Uterus (tissue), 2 donors: ENCODE measurements around the gene LTN1.

ENCODE experiments used
- POLR2A ChIP-seq, 2 donors: fragments of 450-650 bp; IDR thresholded peaks; one replicate each; pipeline ENCODE4 v1.6.1; 2016; ENCODE audit warnings: antibody characterized with exemption in 2 of 2, mild to moderate bottlenecking in 1 of 2, moderate library complexity in 1 of 2
- TF ChIP-seq, protein P1 (sequence below), 4 experiments: fragments of 200-600 bp in 2 of 4; fragments of 450-650 bp in 2 of 4; sonication (generic) in 2 of 4; IDR thresholded peaks; one replicate each; pipeline ENCODE4 v1.5.1; 2016 to 2019; ENCODE audit warnings: antibody characterized with exemption in 4 of 4, mild to moderate bottlenecking in 2 of 4, moderate library complexity in 1 of 4

DNA sequence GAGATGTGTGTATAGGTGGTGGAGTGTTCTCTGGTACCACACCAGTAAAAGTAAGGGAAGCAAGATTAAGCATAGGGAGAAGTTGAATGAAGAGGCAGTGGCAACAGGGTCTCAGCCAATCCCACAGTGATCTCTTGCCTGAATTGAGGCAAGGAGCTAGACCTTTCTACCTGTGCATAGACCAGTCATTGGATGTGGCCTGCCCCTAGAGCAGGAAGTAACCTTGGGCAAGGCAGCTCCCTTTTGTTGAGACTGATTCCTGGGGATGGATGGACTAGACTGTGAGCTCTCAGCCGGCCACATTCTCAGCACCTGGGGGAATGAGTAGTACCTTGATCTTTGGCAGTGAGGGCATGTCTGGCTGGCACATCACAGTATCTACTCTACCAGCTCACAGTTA is 38.2 kb upstream of the LTN1 start:
- TF ChIP-seq, protein P1, sequence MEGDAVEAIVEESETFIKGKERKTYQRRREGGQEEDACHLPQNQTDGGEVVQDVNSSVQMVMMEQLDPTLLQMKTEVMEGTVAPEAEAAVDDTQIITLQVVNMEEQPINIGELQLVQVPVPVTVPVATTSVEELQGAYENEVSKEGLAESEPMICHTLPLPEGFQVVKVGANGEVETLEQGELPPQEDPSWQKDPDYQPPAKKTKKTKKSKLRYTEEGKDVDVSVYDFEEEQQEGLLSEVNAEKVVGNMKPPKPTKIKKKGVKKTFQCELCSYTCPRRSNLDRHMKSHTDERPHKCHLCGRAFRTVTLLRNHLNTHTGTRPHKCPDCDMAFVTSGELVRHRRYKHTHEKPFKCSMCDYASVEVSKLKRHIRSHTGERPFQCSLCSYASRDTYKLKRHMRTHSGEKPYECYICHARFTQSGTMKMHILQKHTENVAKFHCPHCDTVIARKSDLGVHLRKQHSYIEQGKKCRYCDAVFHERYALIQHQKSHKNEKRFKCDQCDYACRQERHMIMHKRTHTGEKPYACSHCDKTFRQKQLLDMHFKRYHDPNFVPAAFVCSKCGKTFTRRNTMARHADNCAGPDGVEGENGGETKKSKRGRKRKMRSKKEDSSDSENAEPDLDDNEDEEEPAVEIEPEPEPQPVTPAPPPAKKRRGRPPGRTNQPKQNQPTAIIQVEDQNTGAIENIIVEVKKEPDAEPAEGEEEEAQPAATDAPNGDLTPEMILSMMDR (IDR thresholded peaks at IDR 0.05): no peak
- TF ChIP-seq POLR2A (IDR thresholded peaks at IDR 0.05): no peak
